Psoas muscle (tissue), 8 donors: ENCODE data around the gene SYT15B. TPM values are rescaled to one million over a fixed set of nuclear protein-coding genes. Genes with fewer than 3 reads are reported as not detected.
"Not testable (repeated sequence)": the region's sequence is repeated elsewhere in the genome, so short reads cannot be mapped to it uniquely, and the experiment has no call there.

Experiments used
- ATAC-seq, 4 donors: fragments of 200-7000 bp; cut with Tn5 transposase; one replicate each; pipeline ENCODE4 v1.9.1; 2020; ENCODE audit warnings: moderate library complexity in 3 of 4, mild to moderate bottlenecking in 2 of 4
- DNase-seq, 2 donors: peaks; one replicate each; pipeline ENCODE4 v3.0.0-alpha.2; 2020
- H3K27ac ChIP-seq: fragments of 200-600 bp; one replicate; pipeline ENCODE4 v1.8.0; 2022
- H3K27me3 ChIP-seq, 3 donors: fragments of 200-600 bp in 1 of 3; one replicate each; pipeline versions ENCODE4 v1.6.1 to v1.8.0; 2013 to 2022; ENCODE audit warnings: low read length in 2 of 3, mild to moderate bottlenecking in 2 of 3, moderate library complexity in 1 of 3; ENCODE audit not compliant: insufficient read depth in 3 of 3
- H3K36me3 ChIP-seq, 2 donors: fragments of 200-600 bp in 1 of 2; one replicate each; pipeline versions ENCODE4 v1.6.1 to v1.8.0; 2013 to 2022; ENCODE audit warnings: low read depth in 1 of 2, mild to moderate bottlenecking in 1 of 2, moderate library complexity in 1 of 2; ENCODE audit not compliant: insufficient read depth in 1 of 2
- H3K4me1 ChIP-seq: fragments of 200-600 bp; one replicate; pipeline ENCODE4 v1.8.0; 2022
- H3K4me3 ChIP-seq: fragments of 200-600 bp; one replicate; pipeline ENCODE4 v1.8.0; 2022; ENCODE audit warnings: mild to moderate bottlenecking
- H3K9me3 ChIP-seq: fragments of 200-600 bp; one replicate; pipeline ENCODE4 v1.8.0; 2022
- CTCF ChIP-seq: fragments of 200-600 bp; IDR thresholded peaks from one replicate; pipeline ENCODE4 v1.8.0; 2022; ENCODE audit warnings: antibody characterized with exemption
- WGBS, 3 donors: extraction: QIAGEN DNeasy Blood & Tissue Kit; methylation state at CpG; one replicate each; pipeline versions ENCODE4 v1.1.6 to v1.1.7; 2013; 5-methylcytosine and 5-hydroxymethylcytosine counted together
- intact Hi-C, 2 donors: fragments of 100-400 bp; cut with DNase I; formaldehyde crosslinking; loops; one replicate each; pipeline versions ENCODE4 v1.11.0 to v1.14.2; 2022
- long read RNA-seq, 2 donors: library from polyadenylated mRNA; unstranded; transcript quantifications; one replicate each; pipeline ENCODE4 v2.0.0, GENCODE V29; 2021
- polyA plus RNA-seq, 3 donors: library from polyadenylated mRNA; stranded (reverse); fragments of 200-250 nt; gene quantifications; one replicate each; pipeline ENCODE4 v1.2.3, GENCODE V29; 2013
- total RNA-seq, 4 donors: library from RNA; stranded (reverse); fragmentation: NEBNext Ultra II Directional in 2 of 4; extraction: Animal tissue kit (Norgen Biotek cat#: 25700) in 2 of 4; gene quantifications; one replicate each; pipeline versions ENCODE4 v1.2.1 to v1.2.4, GENCODE V29; 2021 to 2023
- donor health status: healthy with polysubstance abuse.
- donor health status: DM: no; HTN: no; CAD: no; lungs with moderate emphysema.
- donor health status: Bipolar disorder and iron deficiency.
- donor health status: healthy.
- donor health status: DM: yes; HTN: yes; CAD: no.
- donor health status: DM: no; HTN: no; CAD: no.
- donor health status: DM: no; HTN: no; CAD: no.
- donor health status: DM: yes; HTN: yes; CAD: no.

Gene SYT15B
- total RNA-seq (1 to 10 TPM in 1 of 4 donors, under 1 TPM in 2, not detected in 1; 0.15 to 1.5 (median 0.36) TPM), polyA plus RNA-seq (under 1 TPM in 2 of 3 donors, not detected in 1; 0.17 to 0.33 TPM)
- long read RNA-seq, donor 1: 0 reads
- long read RNA-seq, donor 2: 0 reads

GRCh38 chr10:47763554-47764175 lies at the start of gene SYT15B:
Gene SYT15B, minus strand, starts transcription at chr10:47763592. Its CDS starts 952 bp downstream, at chr10:47762640.
- ATAC-seq, H3K27ac ChIP-seq, DNase-seq, H3K27me3 ChIP-seq, H3K9me3 ChIP-seq, intact Hi-C loops, H3K4me1 ChIP-seq, H3K36me3 ChIP-seq: not testable (repeated sequence)
- peak within 1 kb of the TSS; percentile 46 for H3K4me3 ChIP-seq
- WGBS, 3 donors: 45 to 71% (median 48%) methylated on average over 12 to 27 of the region's 33 CpGs

GRCh38 chr10:47779590-47779989 lies 16.2 kb upstream of the SYT15B start:
- DNase-seq, H3K27me3 ChIP-seq, ATAC-seq, H3K36me3 ChIP-seq, H3K27ac ChIP-seq, H3K4me3 ChIP-seq, H3K4me1 ChIP-seq, intact Hi-C loops, H3K9me3 ChIP-seq: not testable (repeated sequence)
- 28 to 55% (median 55%) methylated on average over 2 to 3 of the region's 4 CpGs for WGBS, 3 donors

GRCh38 chr10:47775361-47776231 lies 12.2 kb upstream of the SYT15B start:
- 12 to 25% (median 22%) methylated on average over 4 of the region's 6 CpGs for WGBS, 3 donors
- peak; percentile 8 for TF ChIP-seq CTCF
- H3K9me3 ChIP-seq, DNase-seq, H3K4me3 ChIP-seq, H3K36me3 ChIP-seq, H3K27me3 ChIP-seq, intact Hi-C loops, H3K27ac ChIP-seq, H3K4me1 ChIP-seq, ATAC-seq: not testable (repeated sequence)

- DNase-seq, H3K4me1 ChIP-seq, H3K27me3 ChIP-seq, H3K9me3 ChIP-seq, H3K27ac ChIP-seq, H3K4me3 ChIP-seq, ATAC-seq, intact Hi-C loops, H3K36me3 ChIP-seq: not testable (repeated sequence)
- no CpG with 5 or more reads among the region's 2 CpGs for WGBS, 3 donors
Observed at GRCh38 chr10:47770745-47771144, 7.4 kb upstream of the SYT15B start.

- H3K27ac ChIP-seq, H3K4me1 ChIP-seq, H3K36me3 ChIP-seq, H3K9me3 ChIP-seq, ATAC-seq, DNase-seq, intact Hi-C loops, H3K27me3 ChIP-seq, H3K4me3 ChIP-seq: not testable (repeated sequence)
- 42 to 52% (median 42%) methylated on average over 4 to 6 of the region's 7 CpGs for WGBS, 3 donors
Observed at GRCh38 chr10:47768578-47769115, 5.3 kb upstream of the SYT15B start.

- 69 to 83% (median 75%) methylated on average over 2 of the region's 3 CpGs for WGBS, 3 donors
- ATAC-seq, H3K9me3 ChIP-seq, H3K27me3 ChIP-seq, H3K36me3 ChIP-seq, H3K4me3 ChIP-seq, intact Hi-C loops, H3K4me1 ChIP-seq, H3K27ac ChIP-seq, DNase-seq: not testable (repeated sequence)
Observed at GRCh38 chr10:47768085-47768484, 4.7 kb upstream of the SYT15B start.

GRCh38 chr10:47767236-47767635 lies 3.8 kb upstream of the SYT15B start:
- DNase-seq, intact Hi-C loops: not testable (repeated sequence)

GRCh38 chr10:47765232-47765631 lies 1.8 kb upstream of the SYT15B start:
- H3K9me3 ChIP-seq, ATAC-seq, H3K36me3 ChIP-seq, H3K4me1 ChIP-seq, H3K27me3 ChIP-seq, DNase-seq, H3K4me3 ChIP-seq, H3K27ac ChIP-seq, intact Hi-C loops: not testable (repeated sequence)
- WGBS, 3 donors: 84 to 93% methylated on average over 2 to 3 of the region's 4 CpGs; no CpG with 5 or more reads in 1 of the 3 donors

More at GRCh38 chr10:47767236-47767635, 3.8 kb upstream of the SYT15B start:
- WGBS, 3 donors: 50 to 76% (median 53%) methylated on average over 2 to 3 of the region's 5 CpGs
- H3K36me3 ChIP-seq, H3K27me3 ChIP-seq, H3K4me1 ChIP-seq, ATAC-seq, H3K27ac ChIP-seq, H3K9me3 ChIP-seq, H3K4me3 ChIP-seq: not testable (repeated sequence)

GRCh38 chr10:47762674-47763553 lies 478 bp downstream of the SYT15B start:
- H3K9me3 ChIP-seq, intact Hi-C loops, H3K4me1 ChIP-seq, H3K27ac ChIP-seq, H3K27me3 ChIP-seq, H3K36me3 ChIP-seq, DNase-seq: not testable (repeated sequence)
- ATAC-seq: peak in 1 of 4 donors; percentile 19
- 1 to 6% (median 2%) methylated on average over 13 to 54 of the region's 80 CpGs for WGBS, 3 donors
- peak overlapping the region; percentile 46 for H3K4me3 ChIP-seq
